Measurements from ENCODE around the gene KCNN3. TPM values are rescaled to one million over a fixed set of nuclear protein-coding genes. Genes with fewer than 3 reads are reported as not detected.
A peak's percentile ranks its signal among the peaks of the same experiment; 100 is the strongest.

The KCNN3 gene
- total RNA-seq, 4 donors from 2014 or later = 5.0 to 30.0 (median 20.8) TPM

GRCh38 chr1:154716011-154716410 is 154.1 kb downstream of the KCNN3 start:
- intact Hi-C loops (cut with DNase I; ENCODE audit: low total_unique reads) = no loop called here
- peaks cover 0 to 14% of the 10 kb centered on the region in 2 donors for H3K36me3 ChIP-seq
- peak overlapping the region; percentile 75 to 77 (median 76) for H3K27ac ChIP-seq
- in situ Hi-C loops (cut with MboI; ENCODE audit: low sequenced_read_pairs in 4 of 4) = no loop called here
- no peak overlapping the region for H3K4me3 ChIP-seq
- no peaks in the 10 kb centered on the region for H3K9me3 ChIP-seq
- TF ChIP-seq, protein P1, sequence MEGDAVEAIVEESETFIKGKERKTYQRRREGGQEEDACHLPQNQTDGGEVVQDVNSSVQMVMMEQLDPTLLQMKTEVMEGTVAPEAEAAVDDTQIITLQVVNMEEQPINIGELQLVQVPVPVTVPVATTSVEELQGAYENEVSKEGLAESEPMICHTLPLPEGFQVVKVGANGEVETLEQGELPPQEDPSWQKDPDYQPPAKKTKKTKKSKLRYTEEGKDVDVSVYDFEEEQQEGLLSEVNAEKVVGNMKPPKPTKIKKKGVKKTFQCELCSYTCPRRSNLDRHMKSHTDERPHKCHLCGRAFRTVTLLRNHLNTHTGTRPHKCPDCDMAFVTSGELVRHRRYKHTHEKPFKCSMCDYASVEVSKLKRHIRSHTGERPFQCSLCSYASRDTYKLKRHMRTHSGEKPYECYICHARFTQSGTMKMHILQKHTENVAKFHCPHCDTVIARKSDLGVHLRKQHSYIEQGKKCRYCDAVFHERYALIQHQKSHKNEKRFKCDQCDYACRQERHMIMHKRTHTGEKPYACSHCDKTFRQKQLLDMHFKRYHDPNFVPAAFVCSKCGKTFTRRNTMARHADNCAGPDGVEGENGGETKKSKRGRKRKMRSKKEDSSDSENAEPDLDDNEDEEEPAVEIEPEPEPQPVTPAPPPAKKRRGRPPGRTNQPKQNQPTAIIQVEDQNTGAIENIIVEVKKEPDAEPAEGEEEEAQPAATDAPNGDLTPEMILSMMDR (IDR thresholded peaks at IDR 0.05 in 4 of 5, conservative IDR thresholded peaks at IDR 0.05 in 1 of 5) = no peak
- TF ChIP-seq POLR2A (IDR thresholded peaks at IDR 0.05) = no peak
- DNase-seq (peak; percentile 64 to 67), ATAC-seq (peak; percentile 96 to 99)
- H3K27me3 ChIP-seq = no peaks in the 10 kb centered on the region
- H3K4me1 ChIP-seq = peaks cover 13 to 16% of the 10 kb centered on the region in 2 donors

DNA sequence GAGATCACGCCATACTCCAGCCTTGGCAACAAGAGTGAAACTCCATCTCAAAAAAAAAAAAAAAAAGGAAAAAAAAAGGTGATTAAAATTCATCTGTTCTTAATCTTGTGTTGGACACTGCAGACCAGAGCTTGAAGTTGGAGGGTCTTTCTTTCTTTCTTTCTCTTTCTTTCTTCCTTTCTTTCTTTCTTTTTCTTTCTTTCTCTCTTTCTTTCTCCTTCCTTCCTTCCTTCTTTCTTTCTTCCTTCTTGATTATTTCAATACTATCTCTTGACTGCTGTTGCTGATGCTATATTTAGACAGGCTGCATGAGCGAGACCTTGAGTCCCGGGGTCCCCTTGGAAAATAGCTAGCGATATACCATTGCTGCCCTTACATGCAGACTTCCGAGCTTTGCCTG is 154.7 kb downstream of the KCNN3 start:
- Histone ChIP-seq H3K27ac (peak overlapping the region; percentile 75 to 77 (median 76)), H3K9me3 (no peaks in the 10 kb centered on the region), H3K4me1 (peaks cover 13 to 16% of the 10 kb centered on the region in 2 donors), H3K4me3 (no peak overlapping the region), H3K36me3 (peaks cover 0 to 14% of the 10 kb centered on the region in 2 donors), H3K27me3 (no peaks in the 10 kb centered on the region)
- no peak for TF ChIP-seq POLR2A (IDR thresholded peaks at IDR 0.05)
- TF ChIP-seq, protein P1 (IDR thresholded peaks at IDR 0.05 in 4 of 5, conservative IDR thresholded peaks at IDR 0.05 in 1 of 5) = no peak
- ATAC-seq (no peak), DNase-seq (no peak)
- in situ Hi-C loops (cut with MboI; ENCODE audit: low sequenced_read_pairs in 4 of 4) (no loop called here), intact Hi-C loops (cut with DNase I; ENCODE audit: low total_unique reads) (no loop called here)

DNA sequence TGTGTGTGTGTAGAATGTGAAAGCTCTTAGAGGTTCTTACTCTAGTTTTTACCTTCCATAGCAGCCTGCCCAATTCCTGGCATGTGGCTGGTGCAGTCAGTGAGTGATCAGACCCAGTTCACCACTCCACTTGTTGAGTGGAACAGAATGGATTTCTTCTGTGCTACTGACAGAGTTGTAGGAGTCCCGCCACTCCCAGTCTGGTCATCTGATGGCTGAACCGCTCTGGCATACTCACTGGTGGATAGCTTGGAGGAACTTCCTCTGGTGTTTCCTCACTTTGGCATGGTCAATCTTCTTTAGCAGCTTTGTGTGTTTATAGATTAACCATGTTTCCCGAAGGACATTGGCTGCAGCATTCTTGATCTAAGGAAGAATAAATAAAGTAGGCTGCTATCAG is 155.4 kb downstream of the KCNN3 start:
- peak in 1 of 2 donors; percentile 47 for ATAC-seq
- TF ChIP-seq POLR2A (IDR thresholded peaks at IDR 0.05) = no peak
- TF ChIP-seq, protein P1 (IDR thresholded peaks at IDR 0.05 in 4 of 5, conservative IDR thresholded peaks at IDR 0.05 in 1 of 5) = no peak

DNA sequence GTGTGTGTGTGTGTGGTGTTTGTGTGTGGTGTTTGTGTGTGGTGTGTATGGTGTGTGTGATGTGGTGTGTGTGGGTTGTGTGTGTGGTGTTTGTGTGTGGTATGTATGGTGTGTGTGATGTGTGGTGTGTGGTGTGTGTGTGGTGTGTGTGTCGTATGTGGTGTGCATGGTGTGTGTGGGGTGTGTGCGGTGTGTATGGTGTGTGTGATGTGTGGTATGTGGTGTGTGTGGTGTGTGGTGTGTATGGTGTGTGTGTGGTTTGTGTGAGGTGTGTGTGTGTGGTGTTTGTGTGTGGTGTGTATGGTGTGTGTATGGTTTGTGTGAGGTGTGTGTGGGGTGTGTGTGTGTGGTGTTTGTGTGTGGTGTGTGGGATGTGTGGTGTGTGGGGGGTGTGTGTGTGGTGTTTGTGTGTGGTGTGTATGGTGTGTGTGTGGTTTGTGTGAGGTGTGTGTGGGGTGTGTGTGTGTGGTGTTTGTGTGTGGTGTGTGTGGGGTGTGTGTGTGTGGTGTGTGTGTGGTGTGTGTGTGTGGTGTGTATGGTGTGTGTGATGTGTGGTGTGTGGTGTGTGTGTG is 155.9 kb downstream of the KCNN3 start:
- in situ Hi-C loops (cut with MboI; ENCODE audit: low sequenced_read_pairs in 4 of 4) = no loop called here
- DNase-seq (no peak), ATAC-seq (no peak)
- Histone ChIP-seq H3K9me3 (no peaks in the 10 kb centered on the region), H3K4me1 (peaks cover 13 to 16% of the 10 kb centered on the region in 2 donors), H3K36me3 (peaks cover 0 to 14% of the 10 kb centered on the region in 2 donors), H3K27me3 (no peaks in the 10 kb centered on the region), H3K27ac (no peak overlapping the region), H3K4me3 (no peak overlapping the region)
- TF ChIP-seq, protein P1 (IDR thresholded peaks at IDR 0.05 in 4 of 5, conservative IDR thresholded peaks at IDR 0.05 in 1 of 5) = no peak
- no peak for TF ChIP-seq POLR2A (IDR thresholded peaks at IDR 0.05)
- intact Hi-C loops (cut with DNase I; ENCODE audit: low total_unique reads) = no loop called here

More for the DNA sequence above, 155.4 kb downstream of the KCNN3 start:
- intact Hi-C loops (cut with DNase I; ENCODE audit: low total_unique reads) = no loop called here
- H3K4me3 ChIP-seq = no peak overlapping the region
- H3K27me3 ChIP-seq = no peaks in the 10 kb centered on the region
- no peaks in the 10 kb centered on the region for H3K9me3 ChIP-seq
- DNase-seq = peak in 1 of 2 donors; percentile 52
- H3K4me1 ChIP-seq = peaks cover 13 to 16% of the 10 kb centered on the region in 2 donors
- peaks cover 0 to 14% of the 10 kb centered on the region in 2 donors for H3K36me3 ChIP-seq
- H3K27ac ChIP-seq = peak overlapping the region in 3 of 4 donors; percentile 47 to 77 (median 75)
- in situ Hi-C loops (cut with MboI; ENCODE audit: low sequenced_read_pairs in 4 of 4) = no loop called here
